Measurements from ENCODE around the gene FCHO2.

FCHO2 gene

DNA sequence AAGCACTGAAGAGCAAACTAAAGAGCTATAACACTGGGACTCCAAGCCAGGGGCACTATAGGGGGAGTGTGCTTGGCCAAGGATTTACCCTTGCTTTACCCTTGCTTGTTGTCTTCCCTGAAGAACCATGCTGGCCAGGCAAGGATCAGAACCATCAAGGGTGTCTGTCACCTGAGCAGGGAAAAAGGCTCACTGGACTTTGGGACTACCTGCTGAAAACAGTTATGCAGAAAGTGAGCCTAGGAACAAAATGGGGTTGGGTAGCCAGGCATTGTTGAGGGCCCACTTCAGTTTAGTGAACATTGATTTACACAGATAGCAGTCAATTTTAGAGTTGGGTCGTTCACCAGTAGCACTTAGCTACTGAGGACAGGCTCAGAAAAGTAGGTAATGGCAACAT is 156.5 kb downstream of the FCHO2 start:
- no peak for DNase-seq (ENCODE audit: low read depth in 2 of 2)

DNA sequence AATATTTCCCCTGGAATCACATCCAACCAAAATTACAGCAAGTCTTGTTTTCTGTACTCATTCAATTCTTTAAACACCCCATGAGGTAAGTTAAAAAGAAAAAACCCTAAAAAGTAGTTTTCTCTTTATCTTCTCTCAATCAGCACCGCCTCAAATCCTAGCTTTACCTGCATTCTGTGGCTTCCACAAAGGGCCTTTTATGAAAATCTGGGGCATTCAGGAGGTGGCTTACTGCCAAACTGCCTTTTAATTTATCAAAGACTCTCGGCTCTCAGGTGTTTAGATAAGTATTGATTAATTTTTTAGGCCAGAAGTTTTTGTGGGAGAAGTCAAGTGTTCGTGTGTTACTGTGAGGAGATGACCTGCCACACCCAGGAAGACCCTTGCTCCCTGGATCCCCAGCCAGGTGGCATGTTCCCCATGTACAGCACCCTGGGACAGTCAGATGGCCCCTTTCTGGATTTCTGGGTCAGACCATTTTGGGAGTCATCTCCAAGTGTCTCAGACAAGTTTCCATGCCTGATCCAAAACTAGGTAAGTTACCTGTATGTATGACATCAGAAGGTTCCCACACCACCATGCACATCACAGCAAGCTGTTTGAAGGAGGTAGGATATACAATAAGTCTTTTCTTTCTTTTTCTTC is 158.3 kb downstream of the FCHO2 start:
- no peak for DNase-seq (ENCODE audit: low read depth in 2 of 2)

DNA sequence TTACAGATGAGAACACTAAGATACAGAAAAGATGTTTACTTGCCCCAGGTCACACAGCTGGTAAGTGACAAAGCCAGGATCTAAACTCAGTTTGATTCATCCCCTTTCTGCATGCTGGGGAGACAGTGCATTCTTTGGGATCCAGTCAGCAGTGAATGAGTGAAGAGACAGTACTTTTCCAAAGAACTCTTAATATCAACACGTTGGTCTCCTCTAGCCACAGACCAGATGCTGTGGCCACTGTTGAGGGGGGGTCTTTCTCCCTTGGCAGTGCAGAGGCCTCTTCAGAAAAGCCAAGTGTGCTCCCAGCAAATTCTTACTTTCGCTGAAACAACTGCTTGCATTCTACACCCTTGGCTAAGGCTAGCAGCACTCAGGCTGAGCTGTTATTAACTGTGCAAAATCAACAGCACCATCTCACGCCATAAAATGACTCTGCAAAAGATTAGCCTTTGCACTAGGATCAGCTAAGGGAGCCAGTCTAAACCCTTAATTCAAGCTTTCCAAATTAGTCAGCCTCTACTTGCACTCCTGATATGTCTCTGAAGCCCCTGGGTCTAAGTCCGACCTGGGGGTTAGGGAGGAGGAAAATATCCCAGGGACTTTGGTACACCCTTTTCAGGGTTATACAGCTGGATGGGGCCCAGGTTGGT is 159.7 kb downstream of the FCHO2 start:
- no peak for DNase-seq (ENCODE audit: low read depth in 2 of 2)

DNA sequence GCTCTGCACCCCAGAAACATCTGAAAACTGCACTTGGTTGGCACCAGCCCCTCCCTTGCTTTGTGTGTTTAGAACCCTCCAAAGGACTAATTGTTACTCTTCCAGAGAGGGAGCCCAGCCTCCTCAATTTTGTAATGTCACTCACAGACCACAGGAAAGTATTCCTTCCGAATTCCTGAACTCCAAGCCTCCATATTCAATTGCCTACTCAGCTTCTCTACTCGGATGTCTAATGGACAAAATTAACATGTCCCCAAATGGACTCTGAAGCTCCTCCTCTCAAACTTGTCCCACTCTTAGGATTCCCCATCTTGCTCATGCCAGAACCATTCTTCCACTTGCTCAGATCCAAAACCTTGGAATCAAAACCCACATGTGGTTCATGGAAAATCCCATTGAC is 160.7 kb downstream of the FCHO2 start:
- DNase-seq (ENCODE audit: low read depth in 2 of 2) = no peak

DNA sequence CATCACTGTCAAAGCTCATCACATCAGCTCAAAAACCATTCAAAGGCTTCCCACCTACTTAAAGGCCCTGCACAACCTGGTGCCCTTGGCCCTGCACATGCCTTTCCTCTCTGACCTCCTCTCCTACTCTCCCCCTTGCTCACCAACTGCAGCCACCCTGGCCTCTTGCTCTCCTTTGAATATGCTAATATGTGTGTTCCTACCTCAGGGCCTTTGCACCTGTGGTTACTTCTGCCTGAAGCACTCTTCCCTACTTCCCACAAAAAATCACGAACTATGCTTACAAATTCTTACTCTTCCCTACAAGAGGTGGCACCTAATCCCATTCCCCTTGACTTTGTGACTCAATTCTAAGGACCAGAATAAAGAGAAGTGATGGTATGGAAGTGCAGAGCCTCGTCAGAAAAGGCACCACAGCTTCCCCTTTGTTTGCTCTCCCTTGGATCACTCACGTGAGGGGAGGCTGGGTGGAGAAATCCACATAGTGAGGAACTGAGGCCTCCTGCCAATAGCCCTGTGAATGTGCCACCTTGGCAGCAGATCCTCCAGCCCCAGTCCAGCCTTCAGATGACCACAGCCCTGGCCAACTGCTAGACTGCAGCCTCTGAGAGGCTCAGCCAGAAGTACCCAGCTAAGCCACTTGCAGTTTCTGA is 161.4 kb downstream of the FCHO2 start:
- DNase-seq (ENCODE audit: low read depth in 2 of 2) = no peak

DNA sequence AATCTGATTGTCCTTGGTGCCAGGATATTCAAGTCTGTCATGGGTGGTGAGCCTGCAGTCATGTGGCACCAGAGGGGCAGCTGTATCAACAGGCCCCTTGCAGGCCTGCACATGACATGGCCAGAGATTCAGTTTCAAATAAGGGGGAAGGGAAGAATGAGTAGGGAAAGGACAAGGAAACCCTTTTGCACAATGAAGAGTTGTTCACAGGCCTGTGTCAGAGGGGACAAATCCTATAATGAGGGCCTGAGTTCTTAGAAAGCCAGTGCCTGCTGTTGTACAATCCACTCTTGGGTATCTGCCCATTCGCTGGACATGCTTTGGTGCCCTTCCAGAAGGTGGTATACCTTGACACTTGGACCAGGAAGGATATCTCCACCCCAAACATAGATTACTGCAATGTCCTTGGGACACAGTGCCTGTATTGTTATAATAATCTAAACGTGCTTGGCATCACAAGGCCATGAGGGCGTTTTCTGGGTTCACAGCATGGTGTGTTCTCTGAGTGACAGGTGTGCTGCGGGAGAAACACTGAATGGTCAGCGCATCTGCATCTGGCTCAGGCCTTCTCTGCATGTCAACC is 162.6 kb downstream of the FCHO2 start:
- DNase-seq (ENCODE audit: low read depth in 2 of 2) = no peak

DNA sequence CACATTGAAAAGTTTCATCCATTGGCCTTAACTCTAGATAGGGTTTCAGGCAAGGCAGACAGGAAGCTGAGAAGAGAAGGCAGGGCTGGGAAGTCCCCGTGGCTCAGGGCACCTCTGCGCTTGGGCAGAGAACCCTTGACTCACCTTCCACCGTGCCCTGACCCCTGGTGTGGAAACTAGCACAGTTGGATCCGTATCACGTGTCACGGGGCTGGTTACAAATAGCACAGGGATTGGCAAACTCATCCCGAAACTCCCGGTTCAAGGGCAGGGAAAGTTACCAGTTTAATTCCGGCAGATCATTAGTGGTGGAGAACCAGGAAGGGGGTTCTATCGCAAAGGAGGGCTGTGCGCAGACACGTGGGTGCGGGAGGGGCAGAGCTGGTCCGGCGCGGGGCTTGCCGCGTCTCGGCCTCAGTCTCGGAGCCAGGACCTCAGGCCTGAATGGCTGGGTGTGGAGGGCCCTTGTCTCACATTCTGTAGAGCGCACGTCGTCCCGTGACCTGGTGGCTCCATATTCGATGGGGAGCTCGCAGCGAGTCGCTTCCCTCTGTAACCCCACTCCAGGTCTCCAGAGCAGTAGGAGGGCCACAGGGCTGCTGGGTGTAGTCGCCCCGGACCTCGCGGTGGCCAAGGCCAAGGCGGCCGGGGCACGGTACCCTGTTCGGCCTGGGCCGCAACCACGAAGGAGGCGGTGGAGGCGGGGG is 163.8 kb downstream of the FCHO2 start:
- DNase-seq (ENCODE audit: low read depth in 2 of 2) = no peak

DNA sequence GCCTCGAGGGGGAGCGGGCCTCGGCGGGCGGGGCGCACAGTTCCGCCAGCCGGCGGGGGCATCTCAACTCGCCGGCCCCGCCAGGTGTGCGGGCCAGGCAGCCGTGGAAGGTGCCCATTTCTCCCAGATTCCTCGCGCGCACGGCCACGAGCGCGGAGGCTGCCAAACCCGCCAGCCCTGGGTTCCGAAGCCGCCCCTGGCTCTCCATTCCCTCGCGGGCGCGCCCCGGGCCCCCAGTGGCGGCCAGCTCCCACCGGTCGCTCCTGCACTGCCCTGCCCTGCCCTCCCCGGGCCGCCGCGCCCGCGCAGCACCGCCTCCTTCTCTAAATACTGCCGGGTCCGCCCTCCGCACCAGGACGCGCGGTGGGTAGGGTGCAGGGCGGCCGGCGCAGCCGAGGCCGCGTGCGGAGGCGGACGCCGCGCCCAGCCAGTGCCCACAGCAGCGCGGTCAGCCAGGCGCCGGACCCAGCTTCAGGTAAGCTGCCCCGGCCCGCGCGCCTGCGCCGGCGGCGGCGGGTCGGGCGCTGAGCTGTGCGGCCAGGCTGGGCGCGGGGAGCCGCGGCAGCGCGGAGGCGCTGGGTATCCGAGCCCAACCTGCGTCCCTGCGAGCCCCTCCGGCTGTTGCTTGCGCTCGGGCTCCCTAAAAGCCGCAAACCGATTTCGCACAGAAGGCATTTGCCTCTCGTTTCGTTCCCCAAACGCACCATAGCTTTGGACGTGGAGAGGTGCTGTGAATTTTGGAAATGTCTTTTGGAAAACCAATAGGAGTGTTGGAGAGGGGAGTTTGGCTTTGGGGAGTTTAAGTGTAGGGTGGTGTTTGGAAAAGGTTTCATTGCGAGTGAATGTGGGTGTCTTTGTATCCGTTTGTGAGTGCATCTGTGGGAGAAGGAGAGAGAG is 164.6 kb downstream of the FCHO2 start, which contains the start of gene TMEM171:
Gene TMEM171 (plus strand): TSS at position 354 of the 897 bp plus-strand sequence. CDS start 2,799 bp downstream, outside the sequence.
- DNase-seq (ENCODE audit: low read depth in 2 of 2) = no peak

DNA sequence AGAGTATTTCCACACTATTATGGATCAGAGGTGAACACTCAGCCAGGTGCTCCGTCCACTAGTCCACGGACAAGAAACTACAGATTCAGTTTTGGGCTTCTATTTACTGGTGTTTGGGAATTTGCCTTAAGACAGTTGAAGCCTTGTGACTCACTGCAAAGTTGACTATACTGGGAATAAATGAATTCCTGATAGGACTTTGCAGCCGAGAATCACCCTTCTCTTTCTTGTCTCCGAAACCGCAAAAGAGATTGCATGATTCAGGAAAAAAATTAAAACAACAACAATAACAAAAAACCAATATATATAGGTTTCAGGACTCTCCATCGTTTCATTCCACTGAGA is 165.2 kb downstream of the FCHO2 start:
- DNase-seq (ENCODE audit: low read depth in 2 of 2) = no peak

DNA sequence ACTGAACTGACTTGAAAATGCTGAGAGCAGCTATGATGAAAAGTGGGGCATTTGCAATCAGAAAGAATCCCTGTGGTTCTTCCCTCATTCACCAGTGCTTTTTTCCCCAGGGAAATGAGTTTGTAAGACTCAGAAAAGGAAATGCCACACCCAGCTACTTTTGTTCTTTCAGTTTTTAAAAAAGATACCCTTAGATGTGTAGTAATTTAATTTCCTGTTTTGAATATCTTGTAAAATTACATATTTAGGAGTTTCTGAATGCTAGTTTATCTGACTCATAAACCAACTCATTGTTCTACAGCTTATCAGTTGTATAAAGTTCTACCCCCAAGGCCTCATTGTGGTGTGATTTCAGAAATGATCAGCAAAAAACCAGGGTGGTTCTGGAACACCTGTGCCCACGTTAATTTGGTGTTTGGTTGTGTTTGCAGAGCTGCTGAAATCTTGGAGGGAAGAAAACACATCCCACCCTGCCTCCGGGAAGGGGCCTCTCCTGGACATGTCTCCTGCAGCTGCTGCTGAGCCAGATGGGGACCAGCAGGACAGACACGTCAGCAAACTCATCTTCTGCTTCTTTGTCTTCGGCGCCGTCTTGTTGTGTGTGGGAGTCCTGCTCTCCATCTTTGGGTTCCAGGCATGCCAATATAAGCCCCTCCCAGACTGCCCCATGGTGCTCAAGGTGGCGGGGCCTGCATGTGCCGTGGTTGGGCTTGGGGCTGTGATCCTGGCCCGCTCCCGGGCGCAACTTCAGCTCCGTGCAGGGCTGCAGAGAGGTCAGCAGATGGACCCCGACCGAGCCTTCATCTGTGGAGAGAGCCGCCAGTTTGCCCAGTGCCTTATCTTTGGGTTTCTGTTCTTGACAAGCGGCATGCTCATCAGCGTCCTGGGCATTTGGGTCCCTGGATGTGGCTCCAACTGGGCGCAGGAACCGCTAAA is 167.3 kb downstream of the FCHO2 start:
- DNase-seq (ENCODE audit: low read depth in 2 of 2) = no peak

DNA sequence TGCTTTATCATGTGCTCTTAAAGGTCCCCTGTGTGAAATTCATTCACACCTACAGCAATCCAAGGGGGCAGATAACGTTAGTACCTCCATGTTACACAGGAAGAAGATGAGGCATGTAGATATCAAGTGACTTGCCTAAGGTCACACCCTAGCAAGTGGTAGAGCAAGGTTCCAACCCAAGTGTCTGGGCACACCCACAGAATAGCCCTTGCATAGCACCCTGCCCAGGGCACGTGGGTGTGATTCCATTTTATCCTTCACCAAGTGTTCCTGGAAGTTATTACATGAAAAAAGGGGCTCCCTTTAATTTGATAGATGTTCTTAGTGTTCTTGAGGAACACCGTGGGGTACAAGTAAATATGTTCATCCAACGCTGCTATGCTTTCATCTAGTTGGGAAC is 169.4 kb downstream of the FCHO2 start:
- no peak for DNase-seq (ENCODE audit: low read depth in 2 of 2)

DNA sequence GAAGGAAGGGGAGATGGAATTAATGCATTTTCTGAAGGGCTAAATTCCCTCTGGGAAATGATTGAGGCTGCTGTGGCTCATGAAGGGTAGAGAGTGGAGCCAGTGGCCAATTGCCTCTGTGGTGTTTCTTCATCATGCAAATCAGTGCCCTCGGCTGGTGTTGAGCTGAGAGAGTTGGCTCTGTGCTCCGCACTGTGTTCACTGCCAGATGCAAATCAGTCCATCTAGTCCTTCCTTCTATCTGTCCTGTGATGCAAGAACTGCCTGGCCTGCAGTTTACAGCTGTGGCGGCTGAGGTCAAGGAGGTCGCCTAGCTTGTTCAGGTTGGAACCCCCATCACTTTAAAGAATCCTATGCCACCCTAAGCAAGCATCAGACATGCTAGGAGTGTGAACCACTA is 170.5 kb downstream of the FCHO2 start:
- DNase-seq (ENCODE audit: low read depth in 2 of 2) = no peak

DNA sequence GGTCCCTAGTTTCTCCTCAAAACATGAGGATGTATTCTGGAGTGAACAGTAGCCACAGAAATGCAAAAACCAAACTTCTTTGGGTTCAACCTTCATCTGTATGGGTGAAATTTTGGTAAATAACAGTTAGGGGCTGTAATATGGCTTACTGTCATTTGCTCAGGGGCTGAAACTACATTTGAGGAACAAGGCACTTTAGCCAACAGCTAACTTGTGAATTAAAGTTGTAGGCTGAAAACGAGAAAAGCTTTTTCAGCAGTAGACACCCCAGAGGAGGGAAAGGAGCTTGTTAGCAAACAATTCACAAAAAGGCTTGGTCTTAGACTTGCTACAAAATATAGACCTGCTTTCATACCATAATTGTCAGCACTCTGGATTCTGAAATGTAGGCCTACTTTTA is 171.1 kb downstream of the FCHO2 start:
- DNase-seq (ENCODE audit: low read depth in 2 of 2) = no peak

DNA sequence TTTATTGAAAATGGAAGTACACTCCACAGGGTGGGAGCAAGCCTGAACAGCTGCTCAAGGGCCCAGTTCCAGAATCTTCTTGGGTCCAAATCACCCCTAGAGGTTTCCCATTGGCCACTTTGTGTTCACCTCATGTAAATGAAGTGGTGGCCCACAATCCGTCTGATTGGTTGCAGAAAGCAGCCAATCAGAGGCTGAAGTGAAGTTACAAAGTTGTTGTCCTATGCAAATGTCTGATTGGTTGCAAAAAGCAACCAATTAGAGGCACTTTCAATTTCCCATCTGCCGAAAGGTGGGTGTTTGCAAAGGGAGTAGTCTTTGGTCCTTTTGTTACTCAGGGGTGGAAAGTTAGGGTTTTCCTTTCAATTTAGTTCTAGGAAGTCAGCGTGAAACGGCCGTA is 173.3 kb downstream of the FCHO2 start:
- DNase-seq (ENCODE audit: low read depth in 2 of 2) = no peak

DNA sequence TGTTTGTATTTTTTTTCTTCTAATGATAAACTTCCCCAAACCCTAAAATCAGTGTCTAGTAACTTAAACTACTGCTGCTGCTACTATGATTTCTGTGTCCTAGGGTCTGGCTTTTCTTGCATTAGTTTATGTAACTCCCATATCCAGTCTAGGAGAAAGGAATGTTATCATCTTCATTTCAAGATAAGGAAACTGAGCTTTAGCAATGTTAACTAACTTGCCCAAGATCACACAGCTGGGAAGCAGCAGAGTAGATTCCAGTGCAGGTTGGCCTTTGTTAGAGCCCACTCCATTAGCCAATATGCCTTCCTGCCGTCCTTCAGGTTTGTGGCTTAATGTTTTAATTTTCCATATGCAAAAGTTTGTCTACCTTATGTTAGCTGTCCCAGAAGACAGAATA is 175.0 kb downstream of the FCHO2 start:
- DNase-seq (ENCODE audit: low read depth in 2 of 2) = no peak

DNA sequence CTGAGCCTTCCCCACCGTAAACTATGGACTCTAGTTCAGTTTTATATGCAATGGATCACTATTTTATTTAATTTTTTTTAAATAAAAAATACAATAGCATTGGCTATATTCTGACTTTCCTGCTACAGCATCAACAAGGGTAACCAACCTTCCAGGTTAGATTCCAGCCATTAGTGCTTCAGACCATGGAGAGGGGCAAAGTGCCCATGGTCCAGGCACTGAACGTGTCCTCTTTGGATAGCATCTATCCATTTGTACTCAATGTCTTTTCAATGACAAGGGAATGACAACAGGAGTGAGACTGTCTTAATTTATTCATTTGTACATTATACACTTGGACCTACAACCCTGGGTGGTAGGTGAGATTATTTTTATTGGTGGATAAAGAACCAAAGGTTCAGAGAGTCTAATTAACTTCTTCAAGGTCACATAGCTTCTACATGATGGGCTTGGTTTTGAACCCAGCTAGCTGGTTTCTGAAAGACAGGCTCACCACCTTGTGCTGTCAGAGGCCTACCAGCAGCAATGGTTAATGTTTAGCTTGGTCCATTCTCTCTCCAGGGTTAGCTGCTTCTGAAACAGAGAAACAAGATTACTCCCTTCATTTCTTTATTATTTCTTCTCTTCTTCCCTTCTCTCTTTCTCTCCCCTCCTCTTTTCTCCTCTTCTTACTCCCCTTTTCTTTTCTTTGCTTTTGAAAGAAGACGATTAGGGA is 176.0 kb downstream of the FCHO2 start:
- no peak for DNase-seq (ENCODE audit: low read depth in 2 of 2)

DNA sequence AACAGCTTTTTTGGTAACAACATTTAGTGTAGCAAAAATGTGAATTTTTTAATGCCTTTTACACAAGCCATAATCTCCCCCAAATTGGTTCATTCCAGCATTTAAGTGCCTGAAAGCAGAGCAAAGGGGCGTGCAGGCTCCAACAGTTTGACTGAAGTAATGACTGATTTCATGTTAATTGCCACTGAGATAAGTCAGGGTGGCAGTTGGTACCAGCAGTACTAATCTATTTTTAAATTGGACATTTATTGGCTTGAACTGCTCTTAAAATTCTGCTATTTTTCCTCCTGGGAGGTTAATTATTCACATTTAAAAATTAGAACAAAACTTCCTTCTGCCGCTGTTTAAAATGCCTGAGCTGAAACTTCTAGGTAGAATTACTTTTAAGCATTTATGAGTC is 176.9 kb downstream of the FCHO2 start:
- DNase-seq (ENCODE audit: low read depth in 2 of 2) = no peak

DNA sequence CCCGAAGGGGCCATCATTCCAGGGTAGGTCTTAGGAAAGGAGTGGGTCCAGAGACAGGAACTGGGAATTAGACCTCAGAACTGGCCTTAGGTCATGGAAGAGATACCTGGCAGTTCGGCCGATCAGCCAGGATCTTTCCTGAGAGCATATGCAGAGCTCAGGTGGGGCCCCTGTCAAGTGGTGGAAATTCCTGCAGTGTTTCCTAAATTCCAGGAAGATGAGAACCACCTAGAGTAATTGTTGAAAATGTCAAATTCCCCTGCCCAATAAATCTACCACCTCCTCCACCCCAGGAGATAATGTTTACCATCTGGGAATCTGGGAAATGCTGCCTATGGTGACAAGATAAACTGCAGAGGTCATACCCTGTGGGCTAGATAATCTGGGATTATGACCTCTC is 179.2 kb downstream of the FCHO2 start:
- DNase-seq (ENCODE audit: low read depth in 2 of 2) = no peak

DNA sequence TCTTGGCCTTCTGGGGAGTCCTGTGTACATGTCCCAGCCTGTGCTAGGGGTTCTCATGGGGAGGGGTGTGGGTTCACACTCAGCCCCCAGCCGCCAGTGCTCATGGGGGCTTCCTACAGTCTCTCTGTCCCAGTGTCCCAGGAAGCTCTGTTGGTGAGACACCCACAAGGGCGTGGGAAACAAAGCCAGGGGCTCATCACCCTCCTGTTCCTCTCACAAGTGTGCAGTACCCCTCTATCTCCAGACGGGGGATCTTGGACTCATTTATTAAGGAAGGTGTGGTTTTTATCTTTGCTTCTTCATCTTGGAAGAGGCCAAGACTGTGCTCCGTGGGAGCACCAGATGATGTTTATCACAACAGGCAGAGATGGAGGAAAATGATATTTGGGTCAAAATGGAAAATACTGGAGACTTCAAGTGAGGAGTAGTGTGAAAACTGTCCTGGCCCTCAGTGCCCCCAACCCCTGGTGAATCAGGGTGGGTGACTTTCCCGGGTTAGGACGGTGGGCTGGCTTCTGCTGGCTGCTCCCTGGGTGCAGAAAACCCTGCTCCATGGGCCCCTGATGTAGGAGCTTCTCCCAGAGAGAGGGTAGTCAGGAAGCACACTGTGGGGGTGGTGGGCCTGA is 179.7 kb downstream of the FCHO2 start:
- DNase-seq (ENCODE audit: low read depth in 2 of 2) = no peak
